ENCODE data around the gene HP. TPM values are rescaled to one million over a fixed set of nuclear protein-coding genes. Genes with fewer than 3 reads are reported as not detected.

The HP gene
- total RNA-seq, 4 donors from 2014 or later = 1.9 TPM; not detected in 3

GRCh38 chr16:72105978-72106377, 51.7 kb downstream of the HP start:
- Histone ChIP-seq H3K4me1 (no peaks in the 10 kb centered on the region), H3K9me3 (no peaks in the 10 kb centered on the region), H3K27ac (no peak overlapping the region), H3K4me3 (no peak overlapping the region), H3K27me3 (no peaks in the 10 kb centered on the region), H3K36me3 (peaks cover 0 to 98% (median 51%) of the 10 kb centered on the region in 4 donors)
- TF ChIP-seq POLR2A (IDR thresholded peaks at IDR 0.05) (no peak), CTCF (IDR thresholded peaks at IDR 0.05) (no peak), EP300 (IDR thresholded peaks at IDR 0.05; ENCODE audit: low read depth) (no peak), POLR2AphosphoS5 (IDR thresholded peaks at IDR 0.05) (no peak)
- in situ Hi-C loops (cut with MboI; ENCODE audit: low pct_ligation_motif_present in 1 of 4, low pct_unique_long_range_greater_than_20kb in 1 of 4, low sequenced_read_pairs in 3 of 4) = loop anchor here in 1 of 4 donors (25.0 kb wide), 1 partner anchor 356 kb away; no protein-coding TSS in a partner anchor
- no peak for DNase-seq
- WGBS, 2 donors (ENCODE audit: low coverage in 1 of 2) = 95% methylated on average over 7 to 12 of the region's 12 CpGs
- intact Hi-C loops (cut with DNase I; ENCODE audit: low total_unique reads) = no loop called here

- H3K27me3 ChIP-seq = no peaks in the 10 kb centered on the region
- in situ Hi-C loops (cut with MboI; ENCODE audit: low pct_ligation_motif_present in 1 of 4, low pct_unique_long_range_greater_than_20kb in 1 of 4, low sequenced_read_pairs in 3 of 4) (loop anchor here in 1 of 4 donors (25.0 kb wide), 1 partner anchor 355 kb away; no protein-coding TSS in a partner anchor), intact Hi-C loops (cut with DNase I; ENCODE audit: low total_unique reads) (no loop called here)
- H3K4me3 ChIP-seq = no peak overlapping the region
- 90% methylated on average over 17 of the region's 17 CpGs; no CpG with 5 or more reads in 1 of the 2 donors for WGBS, 2 donors (ENCODE audit: low coverage in 1 of 2)
- H3K36me3 ChIP-seq = peaks cover 0 to 97% (median 49%) of the 10 kb centered on the region in 4 donors
- no peak overlapping the region for H3K27ac ChIP-seq
- TF ChIP-seq POLR2A (IDR thresholded peaks at IDR 0.05) (no peak), POLR2AphosphoS5 (IDR thresholded peaks at IDR 0.05) (no peak)
- no peaks in the 10 kb centered on the region for H3K9me3 ChIP-seq
- H3K4me1 ChIP-seq = no peaks in the 10 kb centered on the region
- DNase-seq = no peak
These were observed 53.1 kb downstream of the HP start for GRCh38 chr16:72107371-72107770.

DNA sequence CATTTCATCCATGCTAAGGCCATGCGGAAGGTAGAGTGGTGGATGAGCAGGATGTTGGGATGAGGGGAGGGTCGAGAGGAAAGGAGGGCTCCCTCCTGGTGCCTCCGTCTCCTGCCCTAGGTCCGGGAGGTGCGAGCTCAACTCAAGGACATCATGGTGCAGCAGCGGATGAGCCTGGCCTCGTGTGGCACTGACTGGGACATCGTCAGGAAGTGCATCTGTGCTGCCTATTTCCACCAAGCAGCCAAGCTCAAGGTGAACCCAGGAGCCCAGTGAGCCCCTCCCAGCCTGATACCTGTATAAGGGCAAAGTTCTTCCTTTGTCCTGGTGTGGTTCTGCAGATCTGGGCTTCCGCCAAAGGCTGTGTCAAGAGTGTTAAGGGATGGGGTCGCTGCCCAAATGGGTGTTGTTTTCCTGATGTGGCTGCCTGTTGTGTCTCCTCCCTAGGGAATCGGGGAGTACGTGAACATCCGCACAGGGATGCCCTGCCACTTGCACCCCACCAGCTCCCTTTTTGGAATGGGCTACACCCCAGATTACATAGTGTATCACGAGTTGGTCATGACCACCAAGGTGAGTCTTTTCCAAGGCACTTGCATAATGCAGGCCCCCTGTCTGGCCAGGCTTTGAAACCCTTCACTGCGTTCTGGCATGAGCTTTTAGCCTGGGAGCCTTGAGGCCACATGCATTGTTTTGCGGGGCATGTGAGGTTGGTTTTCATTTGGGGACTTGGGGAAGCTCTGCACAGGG, 54.2 kb downstream of the HP start:
- no peak overlapping the region for H3K4me3 ChIP-seq
- intact Hi-C loops (cut with DNase I; ENCODE audit: low total_unique reads) (no loop called here), in situ Hi-C loops (cut with MboI; ENCODE audit: low pct_ligation_motif_present in 1 of 4, low pct_unique_long_range_greater_than_20kb in 1 of 4, low sequenced_read_pairs in 3 of 4) (loop anchor here in 1 of 4 donors (25.0 kb wide), 1 partner anchor 354 kb away; no protein-coding TSS in a partner anchor)
- no peak for DNase-seq
- 87% methylated on average over 16 of the region's 16 CpGs; no CpG with 5 or more reads in 1 of the 2 donors for WGBS, 2 donors (ENCODE audit: low coverage in 1 of 2)
- no peak overlapping the region for H3K27ac ChIP-seq
- no peaks in the 10 kb centered on the region for H3K4me1 ChIP-seq
- no peaks in the 10 kb centered on the region for H3K9me3 ChIP-seq
- peaks cover 0 to 88% (median 44%) of the 10 kb centered on the region in 4 donors for H3K36me3 ChIP-seq
- no peaks in the 10 kb centered on the region for H3K27me3 ChIP-seq
- TF ChIP-seq CTCF (IDR thresholded peaks at IDR 0.05) (no peak), POLR2AphosphoS5 (IDR thresholded peaks at IDR 0.05) (no peak), POLR2A (IDR thresholded peaks at IDR 0.05) (no peak), EP300 (IDR thresholded peaks at IDR 0.05; ENCODE audit: low read depth) (no peak)

- in situ Hi-C loops (cut with MboI; ENCODE audit: low pct_ligation_motif_present in 1 of 4, low pct_unique_long_range_greater_than_20kb in 1 of 4, low sequenced_read_pairs in 3 of 4) = loop anchor here in 1 of 4 donors (25.0 kb wide), 1 partner anchor 353 kb away; no protein-coding TSS in a partner anchor
- no peaks in the 10 kb centered on the region for H3K27me3 ChIP-seq
- no peaks in the 10 kb centered on the region for H3K4me1 ChIP-seq
- DNase-seq = no peak
- no peak for TF ChIP-seq EP300 (IDR thresholded peaks at IDR 0.05; ENCODE audit: low read depth)
- no peaks in the 10 kb centered on the region for H3K9me3 ChIP-seq
- 97 to 100% methylated on average over 1 to 12 of the region's 12 CpGs for WGBS, 2 donors (ENCODE audit: low coverage in 1 of 2)
- intact Hi-C loops (cut with DNase I; ENCODE audit: low total_unique reads) = no loop called here
- peaks cover 0 to 81% (median 40%) of the 10 kb centered on the region in 4 donors for H3K36me3 ChIP-seq
- H3K4me3 ChIP-seq = no peak overlapping the region
- no peak overlapping the region for H3K27ac ChIP-seq
These were observed 55.0 kb downstream of the HP start for GRCh38 chr16:72109300-72109699.

DNA sequence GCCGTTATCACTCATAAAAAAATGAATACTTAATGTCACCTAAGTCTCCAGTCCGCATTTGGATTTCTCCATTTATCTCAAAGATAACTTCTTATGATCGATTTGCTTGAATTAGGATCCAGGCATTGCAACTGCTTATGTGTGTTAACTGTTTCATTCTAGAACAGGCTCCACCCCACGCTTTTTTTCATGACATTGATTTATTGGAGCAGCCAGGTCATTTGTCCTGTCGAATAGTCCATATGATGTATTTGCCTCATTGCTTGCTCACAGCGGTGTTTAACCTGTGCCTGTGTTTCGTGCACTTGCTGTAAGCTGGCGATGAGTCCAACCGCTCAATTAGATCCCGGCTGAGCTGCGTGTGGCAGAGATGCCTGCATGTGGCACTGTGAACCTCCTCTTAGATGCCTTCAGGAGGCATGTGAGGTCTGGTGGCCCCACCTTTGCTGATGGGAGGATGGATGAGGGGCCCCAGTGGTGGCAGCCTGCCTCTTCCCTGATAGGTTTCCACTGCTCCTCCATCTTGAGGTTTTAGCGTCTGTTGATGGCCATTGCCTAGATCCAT, 55.7 kb downstream of the HP start:
- TF ChIP-seq POLR2A (IDR thresholded peaks at IDR 0.05) (no peak), POLR2AphosphoS5 (IDR thresholded peaks at IDR 0.05) (no peak), EP300 (IDR thresholded peaks at IDR 0.05; ENCODE audit: low read depth) (no peak), CTCF (IDR thresholded peaks at IDR 0.05) (no peak)

More for the DNA sequence above, 55.7 kb downstream of the HP start:
- DNase-seq = no peak
- Histone ChIP-seq H3K27ac (no peak overlapping the region), H3K36me3 (peaks cover 0 to 73% (median 34%) of the 10 kb centered on the region in 4 donors), H3K4me3 (no peak overlapping the region), H3K27me3 (no peaks in the 10 kb centered on the region), H3K4me1 (no peaks in the 10 kb centered on the region), H3K9me3 (no peaks in the 10 kb centered on the region)
- in situ Hi-C loops (cut with MboI; ENCODE audit: low pct_ligation_motif_present in 1 of 4, low pct_unique_long_range_greater_than_20kb in 1 of 4, low sequenced_read_pairs in 3 of 4) (loop anchor here in 1 of 4 donors (25.0 kb wide), 1 partner anchor 352 kb away; no protein-coding TSS in a partner anchor), intact Hi-C loops (cut with DNase I; ENCODE audit: low total_unique reads) (no loop called here)
- 85 to 89% methylated on average over 5 to 12 of the region's 12 CpGs for WGBS, 2 donors (ENCODE audit: low coverage in 1 of 2)
